Astrocyte (in vitro differentiated cells and primary cell): ENCODE results near the gene WWC2. TPM values are rescaled to one million over a fixed set of nuclear protein-coding genes. Genes with fewer than 3 reads are reported as not detected.

ENCODE experiments used
- DNase-seq: peaks from one replicate; pipeline ENCODE4 v3.0.0-alpha.2; 2010; ENCODE audit warnings: low read depth
- FAIRE-seq: peaks from 2 replicates; lab custom pipeline; 2011; peaks lifted over from hg19 to GRCh38; lab: Jason Lieb, UNC
- H2AFZ ChIP-seq: 2 replicates; pipeline ENCODE4 v1.6.0; 2012; ENCODE audit warnings: low read depth, low read length, inconsistent platforms
- H3K27ac ChIP-seq: 2 replicates; pipeline ENCODE4 v1.5.1; 2011; ENCODE audit warnings: low read depth, low read length, inconsistent platforms
- H3K27me3 ChIP-seq: 2 replicates; pipeline ENCODE4 v1.6.0; 2011; ENCODE audit warnings: low read length, inconsistent platforms; ENCODE audit not compliant: insufficient read depth
- H3K36me3 ChIP-seq: 2 replicates; pipeline ENCODE4 v1.5.1; 2011; ENCODE audit warnings: low read length, inconsistent platforms; ENCODE audit not compliant: insufficient read depth
- H3K4me1 ChIP-seq: 2 replicates; pipeline ENCODE4 v1.5.1; 2011; ENCODE audit warnings: low read length, inconsistent platforms; ENCODE audit not compliant: insufficient read depth
- H3K4me2 ChIP-seq: 2 replicates; pipeline ENCODE4 v1.6.0; 2012; ENCODE audit warnings: low read length, inconsistent platforms
- H3K4me3 ChIP-seq: 2 replicates; pipeline ENCODE4 v1.5.1; 2011; ENCODE audit warnings: low read depth, mild to moderate bottlenecking, low read length, inconsistent platforms; ENCODE audit not compliant: insufficient read depth
- H3K79me2 ChIP-seq: 2 replicates; pipeline ENCODE4 v1.6.0; 2012; ENCODE audit warnings: mild to moderate bottlenecking, low read length, inconsistent platforms; ENCODE audit not compliant: insufficient read depth
- H3K9ac ChIP-seq: 2 replicates; pipeline ENCODE4 v1.6.0; 2012; ENCODE audit warnings: mild to moderate bottlenecking, low read length, inconsistent platforms
- H3K9me3 ChIP-seq: 2 replicates; pipeline ENCODE4 v1.5.1; 2012; ENCODE audit warnings: low read depth, mild to moderate bottlenecking, low read length, inconsistent platforms; ENCODE audit not compliant: insufficient read depth
- H4K20me1 ChIP-seq: 2 replicates; pipeline ENCODE4 v1.6.0; 2012; ENCODE audit warnings: low read length, inconsistent platforms; ENCODE audit not compliant: insufficient read depth
- H3K27ac Mint-ChIP-seq: one replicate; pipeline ENCODE4 v1.8.0; 2021; ENCODE audit warnings: mild to moderate bottlenecking, mixed read lengths; ENCODE audit not compliant: unreplicated experiment
- H3K27me3 Mint-ChIP-seq: one replicate; pipeline ENCODE4 v1.8.0; 2021; ENCODE audit warnings: low read depth, mixed read lengths; ENCODE audit not compliant: unreplicated experiment
- H3K36me3 Mint-ChIP-seq: one replicate; pipeline ENCODE4 v1.8.0; 2021; ENCODE audit warnings: low read depth, mixed read lengths; ENCODE audit not compliant: unreplicated experiment
- H3K4me1 Mint-ChIP-seq: one replicate; pipeline ENCODE4 v1.8.0; 2021; ENCODE audit warnings: low read depth, mixed read lengths; ENCODE audit not compliant: unreplicated experiment
- H3K4me3 Mint-ChIP-seq: one replicate; pipeline ENCODE4 v1.8.0; 2021; ENCODE audit warnings: mild to moderate bottlenecking, moderate library complexity, mixed read lengths; ENCODE audit not compliant: unreplicated experiment
- H3K9me3 Mint-ChIP-seq: one replicate; pipeline ENCODE4 v1.8.0; 2021; ENCODE audit warnings: mild to moderate bottlenecking, mixed read lengths; ENCODE audit not compliant: unreplicated experiment
- EZH2 ChIP-seq: IDR thresholded peaks from 2 replicates; pipeline ENCODE4 v1.6.1; 2012; ENCODE audit warnings: mild to moderate bottlenecking, low read length, inconsistent platforms; ENCODE audit not compliant: insufficient read depth
- total RNA-seq: library from RNA; stranded (reverse); gene quantifications from 2 replicates; pipeline ENCODE4 v1.2.1, GENCODE V29; 2021
- TF ChIP-seq, protein P1 (sequence below): IDR thresholded peaks from 2 replicates; pipeline ENCODE4 v1.5.1; 2011; ENCODE audit warnings: low read depth, mild to moderate bottlenecking, inconsistent platforms, low read length, moderate library complexity; ENCODE audit not compliant: insufficient read depth

Gene WWC2
- total RNA-seq, 1 donor from 2014 or later = 62.6 TPM

DNA sequence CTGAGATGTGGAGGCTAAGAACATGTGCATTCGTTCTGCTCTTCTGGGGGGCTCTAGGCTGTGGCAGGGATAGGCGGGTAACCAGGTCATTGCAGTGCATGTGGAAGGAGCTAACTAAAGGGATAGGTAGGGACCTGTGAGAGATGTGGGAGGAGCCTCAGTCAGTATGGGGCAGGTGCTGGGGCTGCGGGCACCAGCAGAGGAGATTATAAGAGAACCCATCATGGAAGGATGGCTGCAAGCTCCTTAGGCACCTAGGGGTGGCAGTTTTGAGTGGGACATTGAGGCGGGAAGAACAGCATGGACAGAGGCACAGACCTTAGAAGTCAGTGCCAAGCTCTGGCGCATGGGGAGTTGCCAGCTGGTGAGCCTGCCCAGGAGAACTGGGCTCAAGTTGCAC lies 213.8 kb downstream of the WWC2 start:
- H3K9me3 Mint-ChIP-seq = no peaks in the 10 kb centered on the region
- Histone ChIP-seq H3K9me3 (no peaks in the 10 kb centered on the region), H3K4me3 (no peak overlapping the region), H3K9ac (no peak overlapping the region), H3K4me1 (no peaks in the 10 kb centered on the region), H3K27ac (no peak overlapping the region), H2AFZ (no peak overlapping the region), H3K27me3 (no peaks in the 10 kb centered on the region), H3K4me2 (no peak overlapping the region), H3K36me3 (peaks cover 12% of the 10 kb centered on the region), H4K20me1 (no peaks in the 10 kb centered on the region), H3K79me2 (no peaks in the 10 kb centered on the region)
- DNase-seq (no peak), FAIRE-seq (no peak)
- H3K36me3 Mint-ChIP-seq = peaks cover 9% of the 10 kb centered on the region
- no peaks in the 10 kb centered on the region for H3K4me1 Mint-ChIP-seq
- H3K27ac Mint-ChIP-seq = no peak overlapping the region
- no peaks in the 10 kb centered on the region for H3K27me3 Mint-ChIP-seq
- TF ChIP-seq, protein P1, sequence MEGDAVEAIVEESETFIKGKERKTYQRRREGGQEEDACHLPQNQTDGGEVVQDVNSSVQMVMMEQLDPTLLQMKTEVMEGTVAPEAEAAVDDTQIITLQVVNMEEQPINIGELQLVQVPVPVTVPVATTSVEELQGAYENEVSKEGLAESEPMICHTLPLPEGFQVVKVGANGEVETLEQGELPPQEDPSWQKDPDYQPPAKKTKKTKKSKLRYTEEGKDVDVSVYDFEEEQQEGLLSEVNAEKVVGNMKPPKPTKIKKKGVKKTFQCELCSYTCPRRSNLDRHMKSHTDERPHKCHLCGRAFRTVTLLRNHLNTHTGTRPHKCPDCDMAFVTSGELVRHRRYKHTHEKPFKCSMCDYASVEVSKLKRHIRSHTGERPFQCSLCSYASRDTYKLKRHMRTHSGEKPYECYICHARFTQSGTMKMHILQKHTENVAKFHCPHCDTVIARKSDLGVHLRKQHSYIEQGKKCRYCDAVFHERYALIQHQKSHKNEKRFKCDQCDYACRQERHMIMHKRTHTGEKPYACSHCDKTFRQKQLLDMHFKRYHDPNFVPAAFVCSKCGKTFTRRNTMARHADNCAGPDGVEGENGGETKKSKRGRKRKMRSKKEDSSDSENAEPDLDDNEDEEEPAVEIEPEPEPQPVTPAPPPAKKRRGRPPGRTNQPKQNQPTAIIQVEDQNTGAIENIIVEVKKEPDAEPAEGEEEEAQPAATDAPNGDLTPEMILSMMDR = no peak
- TF ChIP-seq EZH2 = no peak
- no peak overlapping the region for H3K4me3 Mint-ChIP-seq

- Histone ChIP-seq H3K27me3 (no peaks in the 10 kb centered on the region), H3K9me3 (no peaks in the 10 kb centered on the region), H2AFZ (no peak overlapping the region), H3K36me3 (peaks cover 15% of the 10 kb centered on the region), H3K4me3 (no peak overlapping the region), H3K27ac (no peak overlapping the region), H3K4me2 (no peak overlapping the region), H3K4me1 (no peaks in the 10 kb centered on the region), H3K79me2 (no peaks in the 10 kb centered on the region), H4K20me1 (no peaks in the 10 kb centered on the region), H3K9ac (no peak overlapping the region)
- no peaks in the 10 kb centered on the region for H3K27me3 Mint-ChIP-seq
- H3K27ac Mint-ChIP-seq = no peak overlapping the region
- TF ChIP-seq EZH2 = no peak
- TF ChIP-seq, protein P1 = no peak
- no peak for DNase-seq
- H3K9me3 Mint-ChIP-seq = no peaks in the 10 kb centered on the region
- no peak overlapping the region for H3K4me3 Mint-ChIP-seq
- H3K36me3 Mint-ChIP-seq = peaks cover 15% of the 10 kb centered on the region
- no peaks in the 10 kb centered on the region for H3K4me1 Mint-ChIP-seq
- FAIRE-seq = no peak
Observed at GRCh38 chr4:183314336-183314735, 215.3 kb downstream of the WWC2 start.

GRCh38 chr4:183314806-183315205 lies 215.7 kb downstream of the WWC2 start:
- Mint-ChIP-seq H3K27ac (no peak overlapping the region), H3K4me1 (no peaks in the 10 kb centered on the region)
- no peak overlapping the region for H3K4me3 ChIP-seq

More at GRCh38 chr4:183314806-183315205, 215.7 kb downstream of the WWC2 start:
- Mint-ChIP-seq H3K36me3 (peaks cover 16% of the 10 kb centered on the region), H3K27me3 (no peaks in the 10 kb centered on the region), H3K4me3 (no peak overlapping the region), H3K9me3 (no peaks in the 10 kb centered on the region)
- H3K9me3 ChIP-seq = no peaks in the 10 kb centered on the region
- no peak overlapping the region for H3K4me2 ChIP-seq
- H2AFZ ChIP-seq = no peak overlapping the region
- TF ChIP-seq EZH2 = no peak
- TF ChIP-seq, protein P1 = no peak
- peaks cover 15% of the 10 kb centered on the region for H3K36me3 ChIP-seq
- FAIRE-seq (no peak), DNase-seq (no peak)
- H3K27ac ChIP-seq = no peak overlapping the region
- no peaks in the 10 kb centered on the region for H4K20me1 ChIP-seq
- H3K4me1 ChIP-seq = no peaks in the 10 kb centered on the region
- no peaks in the 10 kb centered on the region for H3K79me2 ChIP-seq
- H3K9ac ChIP-seq = no peak overlapping the region
- H3K27me3 ChIP-seq = no peaks in the 10 kb centered on the region
